SK-N-SH treated with all-trans-retinoic acid at 6 μM for 48 hours (cell line): ENCODE measurements around the gene LRCH4.
A peak's percentile ranks its signal among the peaks of the same experiment; 100 is the strongest.
"Not testable (repeated sequence)": the region's sequence is repeated elsewhere in the genome, so short reads cannot be mapped to it uniquely, and the experiment has no call there.

Experiments used
- ATAC-seq: fragments of 200-7000 bp; cut with Tn5 transposase; 3 replicates; pipeline ENCODE4 v1.9.1; 2020; ENCODE audit warnings: mild to moderate bottlenecking, moderate library complexity
- ARNTL ChIP-seq: fragments of 450-650 bp; formaldehyde crosslinking; IDR thresholded peaks from 2 replicates; pipeline ENCODE4 v1.5.0; 2020; ENCODE audit warnings: low read depth, mild to moderate bottlenecking, moderate library complexity, borderline replicate concordance
- CSDC2 ChIP-seq: fragments of 250-450 bp; sonication (Bioruptor Pico); IDR thresholded peaks from 2 replicates; pipeline ENCODE4 v1.5.0; 2020; ENCODE audit warnings: mild to moderate bottlenecking, moderate library complexity
- ISL1 ChIP-seq: fragments of 250-450 bp; sonication (Bioruptor Pico); IDR thresholded peaks from 2 replicates; pipeline ENCODE4 v2.1.2; 2022; ENCODE audit warnings: mild to moderate bottlenecking, moderate library complexity
- OSR1 ChIP-seq: fragments of 250-450 bp; sonication (Bioruptor Pico); IDR thresholded peaks from 2 replicates; pipeline ENCODE4 v1.8.0; 2022; ENCODE audit warnings: moderate library complexity, mild to moderate bottlenecking, inconsistent platforms
- PPARA ChIP-seq: fragments of 250-450 bp; sonication (Bioruptor Pico); IDR thresholded peaks from 2 replicates; pipeline ENCODE4 v1.5.0; 2020; ENCODE audit warnings: mild to moderate bottlenecking, borderline replicate concordance
- RARB ChIP-seq: fragments of 250-450 bp; sonication (Bioruptor Pico); IDR thresholded peaks from 2 replicates; pipeline ENCODE4 v1.8.0; 2021; ENCODE audit warnings: mild to moderate bottlenecking, moderate library complexity
- SNAI2 ChIP-seq: fragments of 250-450 bp; sonication (Bioruptor Pico); IDR thresholded peaks from 2 replicates; pipeline ENCODE4 v1.5.0; 2020; ENCODE audit warnings: mild to moderate bottlenecking, moderate library complexity
- TCF4 ChIP-seq: fragments of 250-450 bp; sonication (Bioruptor Pico); IDR thresholded peaks from 2 replicates; pipeline ENCODE4 v1.8.0; 2021; ENCODE audit warnings: mild to moderate bottlenecking, moderate library complexity, borderline replicate concordance
- TOX ChIP-seq: fragments of 250-450 bp; sonication (Bioruptor Pico); IDR thresholded peaks from 2 replicates; pipeline ENCODE4 v1.8.0; 2021; ENCODE audit warnings: mild to moderate bottlenecking, moderate library complexity, borderline replicate concordance
- ZFP3 ChIP-seq: fragments of 250-450 bp; sonication (Bioruptor Pico); IDR thresholded peaks from 2 replicates; pipeline ENCODE4 v1.5.0; 2020; ENCODE audit warnings: mild to moderate bottlenecking, moderate library complexity
- ZNF565 ChIP-seq: fragments of 450-650 bp; formaldehyde crosslinking; conservative IDR thresholded peaks from 2 replicates; pipeline ENCODE4 v1.5.0; 2020; ENCODE audit warnings: low read depth, mild to moderate bottlenecking, moderate library complexity
- ZNF70 ChIP-seq: fragments of 450-650 bp; formaldehyde crosslinking; IDR thresholded peaks from 2 replicates; pipeline ENCODE4 v1.5.0; 2020; ENCODE audit warnings: mild to moderate bottlenecking, moderate library complexity
- TF ChIP-seq, protein P1 (sequence below): fragments of 250-450 bp; sonication (Bioruptor Pico); IDR thresholded peaks from 2 replicates; pipeline ENCODE4 v1.5.0; 2020; ENCODE audit warnings: mild to moderate bottlenecking, moderate library complexity
- TF ChIP-seq, protein P2 (sequence below): fragments of 250-450 bp; sonication (Bioruptor Pico); IDR thresholded peaks from 2 replicates; pipeline ENCODE4 v1.8.0; 2021; ENCODE audit warnings: low read depth, mild to moderate bottlenecking, moderate library complexity, borderline replicate concordance
- TF ChIP-seq, protein P3 (sequence below): fragments of 250-450 bp; sonication (Bioruptor Pico); IDR thresholded peaks from 2 replicates; pipeline ENCODE4 v1.8.0; 2020; ENCODE audit warnings: mild to moderate bottlenecking, moderate library complexity, borderline replicate concordance

LRCH4 gene

DNA sequence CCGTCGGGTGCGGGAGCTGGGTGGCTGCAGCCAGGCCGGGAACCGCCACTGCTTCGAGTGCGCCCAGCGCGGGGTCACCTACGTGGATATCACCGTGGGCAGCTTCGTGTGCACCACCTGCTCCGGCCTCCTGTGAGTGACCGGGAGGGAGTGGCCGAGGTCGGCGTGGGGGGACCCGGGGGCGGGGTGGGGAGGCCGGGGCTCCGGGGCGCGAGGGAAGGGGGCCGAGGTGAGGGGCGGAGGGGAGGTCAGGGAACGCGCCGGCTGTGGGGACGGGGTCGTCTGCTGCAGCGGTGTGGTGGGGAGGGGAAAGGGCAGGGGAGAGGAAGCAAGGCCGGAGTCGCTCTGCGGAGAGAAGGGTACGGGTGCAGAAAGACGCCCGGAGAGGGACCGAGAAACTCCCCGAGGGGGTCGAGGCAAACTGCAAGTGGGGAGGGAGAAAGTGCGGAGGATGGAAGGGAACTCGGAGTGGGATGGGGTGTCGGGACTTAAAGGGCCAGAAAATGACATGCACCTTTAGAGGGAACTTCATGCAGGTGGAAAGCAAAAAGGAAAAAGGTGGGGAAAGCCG is 46.4 kb downstream of the LRCH4 start (continued):
- TF ChIP-seq, protein P1, sequence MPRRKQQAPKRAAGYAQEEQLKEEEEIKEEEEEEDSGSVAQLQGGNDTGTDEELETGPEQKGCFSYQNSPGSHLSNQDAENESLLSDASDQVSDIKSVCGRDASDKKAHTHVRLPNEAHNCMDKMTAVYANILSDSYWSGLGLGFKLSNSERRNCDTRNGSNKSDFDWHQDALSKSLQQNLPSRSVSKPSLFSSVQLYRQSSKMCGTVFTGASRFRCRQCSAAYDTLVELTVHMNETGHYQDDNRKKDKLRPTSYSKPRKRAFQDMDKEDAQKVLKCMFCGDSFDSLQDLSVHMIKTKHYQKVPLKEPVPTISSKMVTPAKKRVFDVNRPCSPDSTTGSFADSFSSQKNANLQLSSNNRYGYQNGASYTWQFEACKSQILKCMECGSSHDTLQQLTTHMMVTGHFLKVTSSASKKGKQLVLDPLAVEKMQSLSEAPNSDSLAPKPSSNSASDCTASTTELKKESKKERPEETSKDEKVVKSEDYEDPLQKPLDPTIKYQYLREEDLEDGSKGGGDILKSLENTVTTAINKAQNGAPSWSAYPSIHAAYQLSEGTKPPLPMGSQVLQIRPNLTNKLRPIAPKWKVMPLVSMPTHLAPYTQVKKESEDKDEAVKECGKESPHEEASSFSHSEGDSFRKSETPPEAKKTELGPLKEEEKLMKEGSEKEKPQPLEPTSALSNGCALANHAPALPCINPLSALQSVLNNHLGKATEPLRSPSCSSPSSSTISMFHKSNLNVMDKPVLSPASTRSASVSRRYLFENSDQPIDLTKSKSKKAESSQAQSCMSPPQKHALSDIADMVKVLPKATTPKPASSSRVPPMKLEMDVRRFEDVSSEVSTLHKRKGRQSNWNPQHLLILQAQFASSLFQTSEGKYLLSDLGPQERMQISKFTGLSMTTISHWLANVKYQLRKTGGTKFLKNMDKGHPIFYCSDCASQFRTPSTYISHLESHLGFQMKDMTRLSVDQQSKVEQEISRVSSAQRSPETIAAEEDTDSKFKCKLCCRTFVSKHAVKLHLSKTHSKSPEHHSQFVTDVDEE (CRISPR knock-in tag): no peak
- no peak for TF ChIP-seq TCF4 (CRISPR knock-in tag)
- TF ChIP-seq ARNTL (CRISPR knock-in tag): no peak
- TF ChIP-seq, all 23 proteins: peak for 0

DNA sequence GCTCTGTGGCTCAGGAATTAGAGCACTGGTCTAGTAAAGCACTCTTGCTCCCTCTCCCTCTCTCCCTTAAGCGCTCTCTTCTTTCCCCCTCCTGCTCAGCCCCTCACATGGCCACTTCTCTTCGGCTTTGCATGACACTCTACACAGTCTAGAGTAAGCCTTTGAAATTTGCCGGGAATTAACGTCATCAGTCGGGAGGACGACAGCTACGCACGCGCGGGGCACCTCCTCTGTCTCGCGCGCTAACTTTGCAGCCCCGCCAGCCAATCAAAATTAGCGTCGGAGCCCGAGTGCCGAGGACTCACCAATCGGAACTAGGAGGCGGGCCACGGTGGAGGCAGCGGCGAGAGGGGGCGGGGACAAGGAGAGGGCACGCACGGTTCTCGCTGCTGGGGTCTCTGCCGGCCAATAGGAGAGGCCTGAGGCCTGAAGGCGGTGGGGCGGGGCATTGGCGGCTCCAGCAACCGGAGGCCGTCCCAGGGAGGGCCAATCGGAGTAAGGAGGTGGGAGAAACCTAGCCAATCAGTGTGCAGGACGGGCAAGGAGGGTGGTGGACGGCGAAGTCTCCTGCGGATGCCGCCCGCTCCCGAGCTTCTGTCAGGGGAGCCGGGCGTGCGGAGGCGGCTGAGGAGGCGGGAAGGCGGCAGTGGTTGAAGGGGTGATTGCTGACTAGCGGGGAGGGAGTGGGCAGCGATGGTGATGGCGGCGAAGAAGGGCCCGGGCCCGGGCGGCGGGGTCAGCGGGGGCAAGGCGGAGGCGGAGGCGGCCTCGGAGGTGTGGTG is 47.1 kb downstream of the LRCH4 start, which contains the start of gene AGFG2:
TSS of gene AGFG2 (plus strand) at position 550 of the 782 bp plus-strand sequence. CDS start at position 694, 144 bp downstream.
- peak; percentile 99 for ATAC-seq
- TF ChIP-seq ISL1 (CRISPR knock-in tag): no peak
- TF ChIP-seq SNAI2 (CRISPR knock-in tag): no peak
- no peak for TF ChIP-seq CSDC2 (CRISPR knock-in tag)
- TF ChIP-seq, protein P2, sequence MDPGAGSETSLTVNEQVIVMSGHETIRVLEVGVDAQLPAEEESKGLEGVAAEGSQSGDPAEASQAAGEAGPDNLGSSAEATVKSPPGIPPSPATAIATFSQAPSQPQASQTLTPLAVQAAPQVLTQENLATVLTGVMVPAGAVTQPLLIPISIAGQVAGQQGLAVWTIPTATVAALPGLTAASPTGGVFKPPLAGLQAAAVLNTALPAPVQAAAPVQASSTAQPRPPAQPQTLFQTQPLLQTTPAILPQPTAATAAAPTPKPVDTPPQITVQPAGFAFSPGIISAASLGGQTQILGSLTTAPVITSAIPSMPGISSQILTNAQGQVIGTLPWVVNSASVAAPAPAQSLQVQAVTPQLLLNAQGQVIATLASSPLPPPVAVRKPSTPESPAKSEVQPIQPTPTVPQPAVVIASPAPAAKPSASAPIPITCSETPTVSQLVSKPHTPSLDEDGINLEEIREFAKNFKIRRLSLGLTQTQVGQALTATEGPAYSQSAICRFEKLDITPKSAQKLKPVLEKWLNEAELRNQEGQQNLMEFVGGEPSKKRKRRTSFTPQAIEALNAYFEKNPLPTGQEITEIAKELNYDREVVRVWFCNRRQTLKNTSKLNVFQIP (CRISPR knock-in tag): peak; percentile 72; the same call in 1 of the 2 replicates
- TF ChIP-seq RARB (CRISPR knock-in tag): no peak

DNA sequence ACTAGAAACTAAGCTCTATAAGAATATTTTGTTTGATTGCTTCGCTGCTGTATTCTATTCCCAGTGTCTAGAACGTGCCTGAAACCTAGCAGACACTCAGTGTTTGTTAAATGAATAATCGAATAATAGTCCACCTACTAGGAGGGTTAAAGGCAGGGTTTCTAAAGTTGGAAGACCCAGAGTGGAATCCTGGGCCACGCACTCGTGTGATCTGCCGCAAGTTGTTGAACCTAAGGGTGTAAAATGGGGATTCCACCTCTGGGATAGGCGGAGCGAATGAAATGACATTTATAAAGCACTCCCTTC is 47.6 kb downstream of the LRCH4 start:
- no peak; the same call in 2 of the 3 replicates for ATAC-seq
- TF ChIP-seq ZFP3 (CRISPR knock-in tag): no peak
- TF ChIP-seq TCF4 (CRISPR knock-in tag): no peak
- TF ChIP-seq, protein P1 (CRISPR knock-in tag): no peak
- no peak for TF ChIP-seq TOX (CRISPR knock-in tag)

DNA sequence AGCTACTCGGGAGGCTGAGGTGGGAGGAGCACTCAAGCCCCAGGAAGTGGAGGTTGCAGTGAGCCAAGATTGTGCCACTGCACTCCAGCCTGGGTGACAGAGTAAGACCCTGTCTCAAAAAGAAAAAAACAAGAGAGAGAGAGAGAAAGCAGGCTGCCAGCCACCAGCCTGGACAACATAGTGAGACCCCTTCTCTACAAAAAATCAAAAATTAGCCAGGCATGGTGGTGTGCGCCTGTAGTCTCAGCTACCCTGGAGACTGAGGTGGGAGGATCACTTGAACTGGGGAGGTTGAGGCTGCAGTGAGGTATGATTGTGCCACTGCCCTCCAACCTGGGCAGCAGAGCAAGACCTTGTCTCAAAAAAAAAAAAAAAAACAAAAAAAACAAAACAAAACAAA is 49.2 kb downstream of the LRCH4 start:
- ATAC-seq: not testable (repeated sequence)

DNA sequence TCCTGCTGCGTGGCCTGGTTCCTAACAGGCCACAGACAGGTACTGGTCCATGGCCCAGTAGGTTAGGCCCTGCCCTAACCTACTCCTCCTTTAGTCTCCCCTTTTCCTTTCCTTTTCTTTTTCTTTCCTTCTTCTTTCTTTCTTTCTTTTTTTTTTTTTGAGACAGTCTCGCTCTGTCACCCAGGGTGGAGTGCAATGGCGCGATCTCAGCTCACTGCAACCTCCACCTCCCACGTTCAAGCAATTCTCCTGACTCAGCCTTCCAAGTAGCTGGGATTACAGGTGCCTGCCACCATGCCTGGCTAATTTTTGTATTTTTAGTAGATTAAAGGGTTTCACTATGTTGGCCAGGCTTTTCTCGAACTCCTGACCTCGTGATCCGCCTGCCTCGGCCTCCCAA is 49.9 kb downstream of the LRCH4 start:
- ATAC-seq: not testable (repeated sequence)

DNA sequence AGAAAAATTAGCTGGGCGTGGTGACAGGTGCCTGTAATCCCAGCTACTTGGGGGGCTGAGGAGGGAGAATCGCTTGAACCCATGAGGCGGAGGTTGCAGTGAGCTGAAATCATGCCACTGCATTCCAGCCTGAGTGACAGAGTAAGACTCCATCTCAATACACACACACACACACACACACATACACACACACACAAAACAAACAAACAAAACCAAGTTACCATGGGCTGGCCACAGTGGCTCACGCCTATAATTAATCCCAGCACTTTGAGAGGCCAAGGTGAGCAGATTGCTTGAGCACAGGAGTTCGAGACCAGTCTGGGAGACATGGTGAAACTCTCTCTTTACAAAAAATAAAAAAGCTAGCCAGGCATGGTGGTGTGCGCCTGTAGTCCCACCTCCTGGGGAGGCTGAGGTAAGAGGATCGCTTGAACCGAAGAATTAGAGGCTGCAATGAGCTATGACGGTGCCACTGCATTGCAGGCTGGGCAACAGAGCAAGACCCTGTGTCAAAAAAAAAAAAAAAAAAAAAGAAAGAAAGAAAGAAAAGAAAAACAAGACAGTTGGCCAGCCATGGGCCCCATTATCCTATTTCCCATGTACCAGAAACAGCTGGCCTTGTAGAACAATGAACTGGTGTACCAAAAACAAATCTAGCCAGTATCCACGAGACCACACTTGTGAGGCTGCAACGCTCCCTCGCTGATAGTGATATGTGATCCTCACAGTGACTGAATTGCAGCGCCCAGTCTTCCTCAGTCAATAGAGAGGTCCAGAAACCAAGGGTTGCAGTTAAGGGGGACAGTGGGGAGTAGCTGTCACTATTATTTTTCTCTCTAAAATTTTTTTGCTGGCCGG is 53.5 kb downstream of the LRCH4 start:
- ATAC-seq: no peak
- TF ChIP-seq, protein P1 (CRISPR knock-in tag): no peak
- TF ChIP-seq TCF4 (CRISPR knock-in tag) (no peak), ZNF70 (CRISPR knock-in tag) (no peak), OSR1 (CRISPR knock-in tag) (no peak), PPARA (CRISPR knock-in tag) (no peak), TOX (CRISPR knock-in tag) (no peak), ZFP3 (CRISPR knock-in tag) (no peak), ZNF565 (CRISPR knock-in tag) (no peak)
- TF ChIP-seq, protein P3, sequence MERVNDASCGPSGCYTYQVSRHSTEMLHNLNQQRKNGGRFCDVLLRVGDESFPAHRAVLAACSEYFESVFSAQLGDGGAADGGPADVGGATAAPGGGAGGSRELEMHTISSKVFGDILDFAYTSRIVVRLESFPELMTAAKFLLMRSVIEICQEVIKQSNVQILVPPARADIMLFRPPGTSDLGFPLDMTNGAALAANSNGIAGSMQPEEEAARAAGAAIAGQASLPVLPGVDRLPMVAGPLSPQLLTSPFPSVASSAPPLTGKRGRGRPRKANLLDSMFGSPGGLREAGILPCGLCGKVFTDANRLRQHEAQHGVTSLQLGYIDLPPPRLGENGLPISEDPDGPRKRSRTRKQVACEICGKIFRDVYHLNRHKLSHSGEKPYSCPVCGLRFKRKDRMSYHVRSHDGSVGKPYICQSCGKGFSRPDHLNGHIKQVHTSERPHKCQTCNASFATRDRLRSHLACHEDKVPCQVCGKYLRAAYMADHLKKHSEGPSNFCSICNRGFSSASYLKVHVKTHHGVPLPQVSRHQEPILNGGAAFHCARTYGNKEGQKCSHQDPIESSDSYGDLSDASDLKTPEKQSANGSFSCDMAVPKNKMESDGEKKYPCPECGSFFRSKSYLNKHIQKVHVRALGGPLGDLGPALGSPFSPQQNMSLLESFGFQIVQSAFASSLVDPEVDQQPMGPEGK (CRISPR knock-in tag): no peak
